GM18868 (cell line): ENCODE results near the gene CNTRL.
A peak's percentile ranks its signal among the peaks of the same experiment; 100 is the strongest.
"Not testable (repeated sequence)": the region's sequence is repeated elsewhere in the genome, so short reads cannot be mapped to it uniquely, and the experiment has no call there.

Experiments
- ATAC-seq: cut with Tn5 transposase; IDR thresholded peaks from one replicate; pipeline ENCODE4 v1.9.1; 2021; ENCODE audit warnings: mild to moderate bottlenecking, moderate library complexity; ENCODE audit not compliant: unreplicated experiment

Gene CNTRL

DNA sequence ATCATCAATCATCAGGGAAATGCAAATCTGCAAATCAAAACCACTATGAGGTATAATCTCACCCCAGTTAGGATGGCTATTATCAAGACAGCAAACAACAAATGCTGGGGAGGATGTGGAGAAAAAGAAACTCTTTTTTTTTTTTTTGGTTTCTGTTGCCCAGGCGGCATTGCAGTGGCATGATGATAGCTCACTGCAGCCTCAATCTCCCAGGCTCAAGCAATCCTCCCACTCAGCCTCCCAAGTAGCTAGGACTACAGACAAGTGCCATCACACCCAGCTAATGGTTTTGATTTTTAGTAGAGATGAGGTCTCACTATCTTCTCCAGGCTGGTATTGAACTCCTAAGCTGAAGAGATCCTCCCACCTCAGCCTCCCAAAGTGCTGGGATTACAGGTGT lies 5.4 kb upstream of the CNTRL start:
- ATAC-seq = no peak

DNA sequence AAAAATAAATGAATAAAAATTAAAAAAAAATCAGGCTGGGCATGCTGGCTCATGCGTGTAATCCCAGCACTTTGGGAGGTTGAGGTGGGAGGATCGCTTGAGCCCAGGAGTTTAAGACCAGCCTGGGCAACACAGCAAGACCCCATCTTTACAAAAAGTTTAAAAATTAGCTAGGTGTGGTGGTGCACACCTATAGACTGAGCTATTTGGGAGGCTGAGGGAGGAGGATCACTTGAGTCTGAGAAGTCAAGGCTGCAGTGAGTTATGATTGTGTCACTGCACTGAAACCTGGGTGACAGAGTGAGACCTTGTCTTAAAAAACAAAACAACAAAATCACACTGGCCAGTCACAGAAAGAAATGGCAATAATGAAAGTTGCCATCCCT lies 3.4 kb upstream of the CNTRL start:
- no peak for ATAC-seq

DNA sequence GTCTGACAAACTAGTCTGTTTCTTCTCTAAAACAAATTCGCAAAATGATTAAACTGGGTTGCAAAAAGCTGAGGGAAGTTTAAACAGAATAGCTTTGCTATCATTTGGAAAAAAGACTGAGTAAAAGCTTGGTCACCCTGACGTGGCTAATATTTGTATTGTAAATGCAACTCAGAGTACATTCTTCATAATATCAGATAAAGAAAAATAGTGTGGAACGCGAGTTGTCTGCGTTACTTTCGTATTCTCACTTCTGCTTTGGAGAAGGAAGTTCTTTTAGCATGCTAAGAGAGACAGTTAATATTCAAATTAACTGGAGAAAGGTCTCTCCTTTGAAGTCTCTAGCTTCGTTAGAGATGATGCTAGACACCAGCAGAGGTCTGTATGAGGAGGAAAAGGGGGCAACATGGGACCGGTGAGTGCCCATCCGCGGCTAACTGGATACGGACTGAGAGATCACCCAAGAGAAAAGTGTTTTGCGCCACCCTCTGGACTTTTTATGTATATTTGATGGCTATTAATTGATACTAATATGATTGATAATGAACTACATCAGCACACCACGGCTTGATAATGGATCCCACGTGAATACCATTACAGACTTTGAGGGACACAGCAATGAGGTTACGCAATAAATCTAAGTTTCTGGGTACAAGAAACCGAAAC lies 2.9 kb upstream of the CNTRL start:
- no peak for ATAC-seq

DNA sequence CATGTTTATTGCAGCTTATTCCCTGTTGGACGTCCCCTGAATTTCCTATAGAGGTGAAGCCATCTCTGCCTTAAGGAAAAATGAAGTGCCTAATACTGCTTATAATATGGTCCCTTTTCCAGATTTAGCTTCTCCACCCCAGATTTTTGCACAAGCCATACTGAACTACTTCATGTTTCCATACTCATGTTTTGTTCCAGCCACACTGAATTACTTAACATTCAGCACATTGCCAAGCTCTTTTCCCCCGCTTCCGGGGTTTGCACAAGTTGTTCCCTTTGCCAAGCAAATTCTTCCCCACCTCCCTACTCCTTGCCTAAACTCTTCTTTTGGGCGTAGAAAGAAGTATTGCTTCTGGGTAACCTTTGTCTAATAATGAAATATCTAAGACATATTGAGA lies 1.7 kb upstream of the CNTRL start:
- no peak for ATAC-seq

GRCh38 chr9:121075251-121076036 lies 689 bp downstream of the CNTRL start:
- peak; percentile 7 for ATAC-seq

GRCh38 chr9:121082075-121082474 lies 7.3 kb downstream of the CNTRL start:
- ATAC-seq = no peak

- ATAC-seq = no peak
These were observed 10.9 kb downstream of the CNTRL start for GRCh38 chr9:121085661-121086060.

DNA sequence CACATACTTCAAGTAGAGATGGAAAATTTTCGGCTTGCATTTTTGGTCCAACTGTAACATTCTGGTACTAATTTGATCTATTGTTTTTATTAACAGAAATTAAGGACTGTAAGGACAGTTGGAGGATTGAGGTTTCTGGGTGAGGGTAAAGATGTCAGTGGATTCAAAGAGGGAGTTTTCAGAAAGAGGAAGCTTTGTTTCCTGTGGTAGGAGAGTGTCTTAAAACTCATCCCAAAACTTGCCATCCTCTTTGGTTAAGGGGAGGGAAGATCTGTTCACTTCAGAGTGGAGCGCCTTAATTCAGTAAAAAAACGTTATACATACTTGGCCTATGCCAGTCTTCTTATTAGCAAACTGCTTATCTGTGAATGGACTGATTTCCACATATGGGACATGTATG lies 13.8 kb downstream of the CNTRL start:
- ATAC-seq = no peak

GRCh38 chr9:121090743-121091142 lies 16.0 kb downstream of the CNTRL start:
- ATAC-seq = not testable (repeated sequence)

- ATAC-seq = no peak
These were observed 20.3 kb downstream of the CNTRL start for GRCh38 chr9:121095057-121095456.

GRCh38 chr9:121098567-121099198 lies 23.9 kb downstream of the CNTRL start:
- peak; percentile 41 for ATAC-seq

GRCh38 chr9:121104054-121104453 lies 29.3 kb downstream of the CNTRL start:
- not testable (repeated sequence) for ATAC-seq

DNA sequence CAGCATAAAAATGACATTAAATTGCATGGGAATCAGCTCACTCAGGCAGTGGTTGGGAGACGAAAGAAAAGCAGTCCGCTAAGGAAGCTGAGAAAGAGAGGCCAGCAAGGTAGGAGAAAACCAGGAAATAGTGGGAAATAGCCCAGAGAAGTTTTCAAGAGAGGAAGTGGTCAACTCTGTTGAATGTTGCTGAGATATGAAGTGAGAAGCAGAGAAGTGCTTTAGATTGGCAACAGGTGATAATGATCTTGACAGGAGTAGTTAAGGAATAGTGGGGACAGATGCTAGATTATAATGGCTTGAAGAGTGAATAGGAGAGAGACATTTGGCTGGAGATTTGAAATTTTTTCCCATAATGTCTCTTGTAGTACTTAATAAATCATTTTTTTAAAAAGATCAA lies 30.8 kb downstream of the CNTRL start:
- no peak for ATAC-seq

DNA sequence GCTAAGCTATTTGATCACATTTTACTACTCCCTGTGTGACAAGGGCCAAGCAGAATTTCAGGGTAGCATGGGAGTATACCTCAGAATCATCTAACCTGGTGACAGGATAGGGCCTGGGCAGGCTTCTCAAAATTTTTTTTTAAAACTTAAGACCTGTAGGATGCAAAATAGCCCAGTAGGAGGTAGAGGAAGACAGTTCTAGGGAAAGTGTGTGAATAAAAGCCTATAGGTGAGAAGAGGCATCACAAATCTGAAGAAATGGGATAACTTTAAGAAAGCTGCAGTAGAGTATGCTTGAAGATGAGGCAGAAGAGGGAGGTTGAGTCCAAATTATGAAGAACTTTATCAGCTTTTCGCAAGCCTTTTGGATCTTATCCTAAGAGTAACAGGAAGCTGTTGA lies 32.3 kb downstream of the CNTRL start:
- ATAC-seq = no peak

- no peak for ATAC-seq
These were observed 33.1 kb downstream of the CNTRL start for GRCh38 chr9:121107881-121108280.

DNA sequence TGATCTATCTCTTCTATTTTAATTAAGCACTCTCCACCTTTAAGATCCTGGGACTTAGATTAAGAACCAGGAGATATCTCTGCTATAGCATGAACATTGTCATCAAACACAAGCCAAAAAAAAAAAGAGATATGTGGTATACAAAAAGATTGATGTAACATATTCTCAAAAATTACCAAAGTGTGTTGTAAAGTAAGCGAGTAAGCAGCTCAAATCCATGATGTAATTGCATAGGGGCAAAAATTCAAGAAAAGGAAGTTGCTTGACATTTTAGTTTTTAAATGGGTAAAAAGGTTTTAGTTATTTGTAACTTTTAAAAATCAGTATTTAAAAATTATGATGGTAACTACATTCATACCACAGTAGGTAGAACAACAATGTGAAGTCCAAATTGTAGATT lies 40.7 kb downstream of the CNTRL start:
- no peak for ATAC-seq

DNA sequence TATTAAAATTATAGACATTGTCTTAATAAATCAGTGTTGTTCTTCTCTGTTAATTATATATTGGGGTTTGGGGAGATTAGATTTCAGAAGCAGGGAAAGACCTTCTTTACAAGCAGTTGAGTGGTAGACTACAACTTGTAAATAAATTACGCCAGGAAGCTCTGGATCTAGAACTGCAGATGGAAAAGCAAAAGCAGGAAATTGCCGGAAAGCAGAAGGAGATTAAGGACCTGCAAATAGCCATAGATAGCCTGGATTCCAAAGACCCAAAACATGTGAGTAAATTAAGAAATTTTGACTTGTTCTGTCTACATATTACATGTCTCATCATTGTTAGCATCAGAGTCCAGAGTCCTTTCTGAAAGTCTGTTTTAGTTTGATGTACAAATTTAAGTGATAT lies 43.5 kb downstream of the CNTRL start:
- ATAC-seq = no peak

DNA sequence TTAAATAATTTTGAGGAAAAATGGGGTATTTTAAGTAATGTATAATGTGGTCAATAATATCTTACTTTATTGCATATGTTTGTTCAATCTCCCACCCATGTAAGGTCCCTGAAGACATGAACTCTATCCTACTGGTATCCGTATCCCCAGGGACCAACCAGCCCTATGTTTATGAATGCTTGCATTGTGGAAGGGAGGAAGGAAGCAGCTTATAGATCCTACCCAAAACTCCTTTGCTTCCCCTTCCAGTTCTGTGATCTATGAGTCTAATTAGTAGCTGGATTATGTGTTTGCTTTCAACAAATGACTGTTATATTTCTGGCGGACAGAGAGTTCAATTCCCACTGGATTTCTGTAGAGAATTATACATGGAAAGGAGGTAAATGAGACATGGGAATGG lies 45.6 kb downstream of the CNTRL start:
- ATAC-seq = no peak

DNA sequence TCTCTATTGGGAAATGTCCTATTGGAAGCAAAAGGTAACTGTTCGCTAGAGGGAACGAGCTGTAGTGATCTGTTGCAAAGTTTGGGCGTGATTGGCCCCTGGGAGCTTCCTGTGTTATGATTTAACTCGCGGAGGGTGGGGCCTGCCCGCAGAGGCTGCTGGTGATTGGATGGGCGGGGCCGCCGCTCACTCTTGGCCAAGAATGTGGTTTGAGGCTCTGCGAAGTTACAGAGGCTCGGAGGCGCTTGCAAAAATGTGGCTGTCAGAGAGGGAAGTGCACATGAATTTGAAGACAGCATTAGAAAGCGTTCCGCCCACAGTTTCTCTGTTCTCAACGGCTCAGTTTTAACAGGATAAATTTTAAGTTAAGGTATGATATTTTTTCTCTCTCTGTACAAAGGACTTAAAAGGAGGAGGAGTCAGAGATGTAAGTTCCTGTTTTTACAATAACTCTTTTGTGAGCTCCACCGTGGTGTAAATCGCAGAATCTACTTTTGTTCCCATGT lies 46.9 kb downstream of the CNTRL start:
- ATAC-seq = peak; percentile 99

GRCh38 chr9:121122246-121123032 lies 47.7 kb downstream of the CNTRL start:
- ATAC-seq = no peak
